ENCODE data around the gene GYG1. TPM values are rescaled to one million over a fixed set of nuclear protein-coding genes. Genes with fewer than 3 reads are reported as not detected.

Gene GYG1
- total and polyA plus RNA-seq, 2 of the 8 experiments (the other 6 are each of a cell fraction or from before 2014, with no cell fraction given) = 19.4 to 34.2 TPM

- no peaks in the 10 kb centered on the region for H4K20me1 ChIP-seq (replicated peaks in 1 of 2; ENCODE audit: control insufficient read depth in 1 of 2, insufficient read depth in 2 of 2, low read length in 2 of 2)
- no peak for TF ChIP-seq CTCF (IDR thresholded peaks at IDR 0.05; ENCODE audit: control extremely low read depth in 1 of 3, insufficient read depth in 1 of 3, low read depth in 1 of 3, low read length in 3 of 3)
- no peak for TF ChIP-seq KDM5A (IDR thresholded peaks at IDR 0.05; ENCODE audit: low read length)
- no peak for TF ChIP-seq SUZ12 (IDR thresholded peaks at IDR 0.05; ENCODE audit: low read length)
- TF ChIP-seq TCF12 (IDR thresholded peaks at IDR 0.05; ENCODE audit: low read depth, low read length) = no peak
- no peak for TF ChIP-seq CEBPB (IDR thresholded peaks at IDR 0.05; ENCODE audit: low read depth, low read length)
- TF ChIP-seq CBX5 (IDR thresholded peaks at IDR 0.05; ENCODE audit: low read depth, low read length) = no peak
- no peak for FAIRE-seq
Measured at GRCh38 chr3:149003653-149004305, 12.4 kb downstream of the GYG1 start.

More at GRCh38 chr3:149003653-149004305, 12.4 kb downstream of the GYG1 start:
- Histone ChIP-seq H3K56ac (replicated peaks; ENCODE audit: insufficient read length, low read depth, low read length) (no peak overlapping the region), H2BK12ac (ENCODE audit: low read depth, low read length) (no peak overlapping the region), H3K79me2 (ENCODE audit: control insufficient read depth in 1 of 2, insufficient read depth in 2 of 2, low read length in 2 of 2) (no peaks in the 10 kb centered on the region), H3K4me1 (replicated peaks in 1 of 4; ENCODE audit: control insufficient read depth in 3 of 4, insufficient read depth in 4 of 4, low read length in 3 of 4) (peaks cover 0 to 12% (median 3%) of the 10 kb centered on the region in 4 experiments; a peak in 2 of 7 replicates), H3K18ac (ENCODE audit: extremely low read depth, low read length) (no peak overlapping the region), H2BK20ac (ENCODE audit: low read length) (no peak overlapping the region), H3K27me3 (replicated peaks in 1 of 4; ENCODE audit: control insufficient read depth in 3 of 4, extremely low read depth in 1 of 4, insufficient read depth in 3 of 4, low read length in 3 of 4) (no peaks in the 10 kb centered on the region), H2BK15ac (ENCODE audit: low read length) (no peak overlapping the region), H3K4me2 (ENCODE audit: insufficient read depth in 1 of 2, low read depth in 2 of 2, low read length in 2 of 2) (no peak overlapping the region), H3K27ac (ENCODE audit: low read depth, low read length) (no peak overlapping the region), H4K8ac (ENCODE audit: extremely low read depth, insufficient read depth, low read length) (no peak overlapping the region), H3K4ac (replicated peaks; ENCODE audit: insufficient read length, low read depth, low read length) (no peak overlapping the region), H3K36me3 (ENCODE audit: control insufficient read depth in 2 of 4, insufficient read depth in 4 of 4, low read length in 3 of 4) (peaks cover 0 to 2% (median 0%) of the 10 kb centered on the region in 4 experiments; a peak in 1 of 8 replicates), H2AK5ac (ENCODE audit: low read depth, low read length) (no peak overlapping the region), H4K5ac (ENCODE audit: insufficient read length, low read depth, low read length) (no peak overlapping the region), H3K14ac (ENCODE audit: insufficient read length) (no peak overlapping the region), H3K4me3 (ENCODE audit: extremely low read depth in 1 of 4, insufficient read depth in 2 of 4, low read depth in 3 of 4, low read length in 4 of 4) (no peak overlapping the region), H2BK120ac (replicated peaks; ENCODE audit: low read depth, low read length) (no peak overlapping the region), H2AFZ (ENCODE audit: low read length) (no peak overlapping the region), H3K9me3 (ENCODE audit: insufficient read depth in 2 of 2, low read depth in 1 of 2, low read length in 1 of 2) (no peaks in the 10 kb centered on the region), H3K23me2 (ENCODE audit: low read depth, low read length) (no peaks in the 10 kb centered on the region), H4K91ac (replicated peaks; ENCODE audit: insufficient read length, low read length) (no peak overlapping the region), H2BK5ac (ENCODE audit: low read depth, low read length) (no peak overlapping the region), H3K23ac (ENCODE audit: insufficient read length) (no peak overlapping the region), H3K79me1 (ENCODE audit: low read depth, low read length) (no peaks in the 10 kb centered on the region), H3K9ac (replicated peaks in 1 of 4; ENCODE audit: extremely low read depth in 1 of 4, low read depth in 3 of 4, low read length in 3 of 4) (no peak overlapping the region)
- DNase-seq (ENCODE audit: low read depth in 1 of 2, low spot score in 2 of 2) = no peak
- ChIA-PET POLR2A (ENCODE audit: partially characterized antibody) (interaction anchor here (0.8 to 1.5 kb wide), 2 partner anchors 10 to 12 kb away, joined by 4 to 5 read pairs; partner anchors contain the start of gene GYG1), CTCF (ENCODE audit: partially characterized antibody) (interaction anchor here (1.4 to 1.6 kb wide), 2 partner anchors 11 to 13 kb away, joined by 3 to 4 read pairs; no protein-coding TSS in a partner anchor)
- 86% methylated on average over 6 of the region's 6 CpGs; no CpG with 5 or more reads in 1 of the 2 experiments for WGBS, 2 experiments (ENCODE audit: extremely low coverage in 1 of 2, insufficient coverage in 1 of 2, insufficient read length in 1 of 2, insufficient replicate concordance in 2 of 2, low coverage in 1 of 2, low lambda C conversion rate in 2 of 2, missing lambda C conversion rate in 1 of 2)
